H1 (cell line): ENCODE measurements around the gene NF1. TPM values are rescaled to one million over a fixed set of nuclear protein-coding genes. Genes with fewer than 3 reads are reported as not detected.
A peak's percentile ranks its signal among the peaks of the same experiment; 100 is the strongest.

Experiments
- CTCF ChIA-PET: fragments of 300-600 bp; sonication (Branson Sonifier 250); formaldehyde crosslinking; loops from one replicate; lab custom pipeline; 2021; ENCODE audit not compliant: partially characterized antibody; lab: Charles Lee
- POLR2A ChIA-PET: fragments of 300-600 bp; sonication (Branson Sonifier 250); formaldehyde crosslinking; loops from one replicate; lab custom pipeline; 2021; ENCODE audit warnings: inconsistent platforms; ENCODE audit not compliant: partially characterized antibody; lab: Charles Lee
- DNase-seq, 2 experiments: peaks; one replicate each; pipeline versions ENCODE4 v3.0.0 to v3.0.0-alpha.2; 2010 to 2022; ENCODE audit warnings: low spot score in 2 of 2, low read depth in 1 of 2, mixed read lengths in 1 of 2
- FAIRE-seq: peaks from 2 replicates; lab custom pipeline; 2011; peaks lifted over from hg19 to GRCh38; lab: Jason Lieb, UNC
- H2AFZ ChIP-seq: 2 replicates; pipeline ENCODE4 v1.8.1; 2012; ENCODE audit warnings: low read length, inconsistent platforms
- H2AK5ac ChIP-seq: 2 replicates; pipeline ENCODE4 v1.6.1; 2013; ENCODE audit warnings: low read depth, low read length
- H2BK120ac ChIP-seq: replicated peaks from 2 replicates; pipeline ENCODE3; 2013; ENCODE audit warnings: low read depth, low read length, inconsistent platforms
- H2BK12ac ChIP-seq: 2 replicates; pipeline ENCODE4 v1.6.1; 2013; ENCODE audit warnings: low read depth, low read length
- H2BK15ac ChIP-seq: 2 replicates; pipeline ENCODE4 v1.6.1; 2013; ENCODE audit warnings: low read length
- H2BK20ac ChIP-seq: 2 replicates; pipeline ENCODE4 v1.6.1; 2013; ENCODE audit warnings: low read length
- H2BK5ac ChIP-seq: 2 replicates; pipeline ENCODE4 v1.6.1; 2013; ENCODE audit warnings: low read depth, low read length
- H3K14ac ChIP-seq: 2 replicates; pipeline ENCODE4 v1.6.1; 2013; ENCODE audit warnings: inconsistent platforms; ENCODE audit not compliant: insufficient read length
- H3K18ac ChIP-seq: 2 replicates; pipeline ENCODE4 v1.6.1; 2013; ENCODE audit warnings: low read length; ENCODE audit errors: extremely low read depth
- H3K23ac ChIP-seq: 2 replicates; pipeline ENCODE4 v1.6.1; 2013; ENCODE audit warnings: inconsistent platforms; ENCODE audit not compliant: insufficient read length
- H3K23me2 ChIP-seq: 2 replicates; pipeline ENCODE4 v1.6.1; 2013; ENCODE audit warnings: low read depth, low read length
- H3K27ac ChIP-seq: 2 replicates; pipeline ENCODE4 v1.6.1; 2011; ENCODE audit warnings: low read depth, low read length, inconsistent platforms
- H3K27me3 ChIP-seq, 4 experiments: replicated peaks in 1 of 4; 1 replicate in 1 of 4; 2 replicates in 3 of 4; pipeline versions ENCODE4 v1.6.1 to v1.8.1; 2011 to 2013; ENCODE audit warnings: low read length in 3 of 4, mild to moderate bottlenecking in 3 of 4, inconsistent platforms in 2 of 4, mixed read lengths in 2 of 4, moderate library complexity in 1 of 4; ENCODE audit not compliant: control insufficient read depth in 3 of 4, insufficient read depth in 3 of 4; ENCODE audit errors: extremely low read depth in 1 of 4
- H3K36me3 ChIP-seq, 4 experiments: 2 replicates each; pipeline versions ENCODE4 v1.6.1 to v1.8.1; 2011 to 2013; ENCODE audit warnings: mild to moderate bottlenecking in 4 of 4, low read length in 3 of 4, moderate library complexity in 2 of 4, control low read depth in 1 of 4, inconsistent platforms in 1 of 4; ENCODE audit not compliant: insufficient read depth in 4 of 4, control insufficient read depth in 2 of 4
- H3K4ac ChIP-seq: replicated peaks from 2 replicates; pipeline ENCODE3; 2013; ENCODE audit warnings: low read length, low read depth, mixed read lengths, inconsistent platforms; ENCODE audit not compliant: insufficient read length
- H3K4me1 ChIP-seq, 4 experiments: replicated peaks in 1 of 4; 1 replicate in 1 of 4; 2 replicates in 3 of 4; pipeline versions ENCODE4 v1.6.1 to v1.8.1; 2011 to 2013; ENCODE audit warnings: low read length in 3 of 4, inconsistent platforms in 2 of 4, mixed read lengths in 1 of 4; ENCODE audit not compliant: insufficient read depth in 4 of 4, control insufficient read depth in 3 of 4
- H3K4me2 ChIP-seq, 2 experiments: 2 replicates each; pipeline versions ENCODE4 v1.6.1 to v1.8.1; 2011 to 2013; ENCODE audit warnings: low read depth in 2 of 2, low read length in 2 of 2, control low read depth in 1 of 2, inconsistent platforms in 1 of 2, mild to moderate bottlenecking in 1 of 2; ENCODE audit not compliant: insufficient read depth in 1 of 2
- H3K4me3 ChIP-seq, 4 experiments: fragments of 200-600, 300-600 bp in 1 of 4; sonication (generic), shearing (Covaris generic), sonication (Bioruptor Twin) in 1 of 4; 2 replicates each; pipeline versions ENCODE4 v1.5.1 to v1.8.1; 2011 to 2016; ENCODE audit warnings: low read length in 4 of 4, low read depth in 3 of 4, control low read depth in 2 of 4, inconsistent platforms in 2 of 4, mild to moderate bottlenecking in 2 of 4, mixed read lengths in 1 of 4, moderate library complexity in 1 of 4; ENCODE audit not compliant: insufficient read depth in 2 of 4; ENCODE audit errors: extremely low read depth in 1 of 4
- H3K56ac ChIP-seq: replicated peaks from 2 replicates; pipeline ENCODE3; 2013; ENCODE audit warnings: low read depth, mild to moderate bottlenecking, mixed read lengths, low read length, inconsistent platforms; ENCODE audit not compliant: insufficient read length
- H3K79me1 ChIP-seq: 2 replicates; pipeline ENCODE4 v1.6.1; 2013; ENCODE audit warnings: low read depth, low read length, control low read depth
- H3K79me2 ChIP-seq, 2 experiments: 2 replicates each; pipeline versions ENCODE4 v1.6.1 to v1.8.1; 2012 to 2013; ENCODE audit warnings: low read length in 2 of 2, mild to moderate bottlenecking in 2 of 2, inconsistent platforms in 1 of 2; ENCODE audit not compliant: insufficient read depth in 2 of 2, control insufficient read depth in 1 of 2
- H3K9ac ChIP-seq, 4 experiments: replicated peaks in 1 of 4; 1 replicate in 1 of 4; 2 replicates in 3 of 4; pipeline versions ENCODE4 v1.6.1 to v1.8.1; 2011 to 2013; ENCODE audit warnings: low read depth in 3 of 4, low read length in 3 of 4, control low read depth in 2 of 4, mild to moderate bottlenecking in 2 of 4, moderate library complexity in 2 of 4, inconsistent platforms in 1 of 4; ENCODE audit errors: extremely low read depth in 1 of 4
- H3K9me3 ChIP-seq, 2 experiments: 2 replicates each; pipeline versions ENCODE4 v1.6.1 to v1.8.1; 2012 to 2013; ENCODE audit warnings: mild to moderate bottlenecking in 2 of 2, moderate library complexity in 2 of 2, control low read depth in 1 of 2, inconsistent platforms in 1 of 2, low read depth in 1 of 2, low read length in 1 of 2, mixed read lengths in 1 of 2; ENCODE audit not compliant: insufficient read depth in 2 of 2
- H4K20me1 ChIP-seq, 2 experiments: replicated peaks in 1 of 2; 2 replicates each; pipeline versions ENCODE3 to v1.8.1; 2011 to 2013; ENCODE audit warnings: inconsistent platforms in 2 of 2, low read length in 2 of 2, mild to moderate bottlenecking in 1 of 2; ENCODE audit not compliant: insufficient read depth in 2 of 2, control insufficient read depth in 1 of 2
- H4K5ac ChIP-seq: 2 replicates; pipeline ENCODE4 v1.6.1; 2013; ENCODE audit warnings: low read length, low read depth, mixed read lengths, inconsistent platforms; ENCODE audit not compliant: insufficient read length
- H4K8ac ChIP-seq: 2 replicates; pipeline ENCODE4 v1.8.0; 2013; ENCODE audit warnings: mild to moderate bottlenecking, moderate library complexity, low read length, inconsistent platforms; ENCODE audit not compliant: insufficient read depth; ENCODE audit errors: extremely low read depth
- H4K91ac ChIP-seq: replicated peaks from 2 replicates; pipeline ENCODE3; 2013; ENCODE audit warnings: low read length, mixed read lengths, inconsistent platforms; ENCODE audit not compliant: insufficient read length
- HDAC6 ChIP-seq: IDR thresholded peaks from one replicate; pipeline ENCODE4 v1.7.1; 2012; ENCODE audit warnings: low read depth, mild to moderate bottlenecking, inconsistent platforms, low read length, moderate library complexity
- WGBS, 2 experiments: shearing (Covaris generic) in 1 of 2; methylation state at CpG; one replicate each; pipeline versions ENCODE4 v1.1.6 to v1.1.7; 2013 to 2015; ENCODE audit warnings: low lambda C conversion rate in 2 of 2, mixed read lengths in 2 of 2, inconsistent platforms in 1 of 2, low coverage in 1 of 2, missing lambda C conversion rate in 1 of 2; ENCODE audit not compliant: insufficient replicate concordance in 2 of 2, insufficient coverage in 1 of 2, insufficient read length in 1 of 2; ENCODE audit errors: extremely low coverage in 1 of 2, missing lambda C conversion rate in 1 of 2; 5-methylcytosine and 5-hydroxymethylcytosine counted together
- polyA plus RNA-seq, 7 experiments: library from polyadenylated mRNA; depleted of rRNA in 3 of 7; stranded (reverse) in 5 of 7; unstranded in 2 of 7; fragments of >200 nt in 5 of 7; fragments of 200-250 nt in 2 of 7; gene quantifications; 1 replicate in 5 of 7; 2 replicates in 1 of 7; 4 replicates in 1 of 7; pipeline versions ENCODE4 v1.2.1 to v1.2.3, GENCODE V29; 2011 to 2013; ENCODE audit warnings: missing spikeins in 2 of 7, mixed read lengths in 2 of 7
- total RNA-seq: library from RNA; stranded (reverse); fragmentation: NEBNext Ultra II Directional; extraction: Animal tissue kit (Norgen Biotek cat#: 25700); gene quantifications from 2 replicates; pipeline ENCODE4 v1.2.1, GENCODE V29; 2021

NF1 gene
- total and polyA plus RNA-seq, 2 of the 8 experiments (the other 6 are each of a cell fraction or from before 2014, with no cell fraction given) = 19.3 to 29.6 TPM

DNA sequence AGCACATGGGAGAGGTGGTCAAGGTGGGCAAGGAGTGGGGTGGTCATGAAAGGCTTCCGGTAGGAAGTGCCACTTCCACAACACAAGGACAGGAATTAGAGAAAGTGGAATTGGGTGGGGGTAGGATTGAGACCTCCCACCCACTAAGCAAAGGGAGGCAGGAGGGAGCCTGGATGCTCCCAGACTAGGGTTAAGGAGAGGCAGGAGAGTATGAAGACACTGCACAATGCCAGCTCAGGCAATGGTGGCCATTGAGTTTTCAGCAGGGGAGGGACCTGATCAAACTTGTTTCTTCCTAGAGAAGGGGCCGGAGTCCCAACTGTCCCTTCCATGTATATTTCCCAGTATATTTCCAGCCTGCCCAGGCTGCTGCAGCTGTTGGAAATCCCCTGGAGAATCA lies 293.6 kb downstream of the NF1 start:
- H3K56ac ChIP-seq = no peak overlapping the region
- H3K14ac ChIP-seq = no peak overlapping the region
- H3K79me1 ChIP-seq = no peaks in the 10 kb centered on the region; the same call in 1 of the 2 replicates
- no peak overlapping the region for H2BK20ac ChIP-seq
- H3K27me3 ChIP-seq = peaks cover 1 to 29% (median 22%) of the 10 kb centered on the region in 4 experiments
- no peak overlapping the region for H2BK5ac ChIP-seq
- no peak overlapping the region for H2BK120ac ChIP-seq
- no peak overlapping the region for H3K4me3 ChIP-seq
- no peak overlapping the region for H2AFZ ChIP-seq
- peaks cover 7% of the 10 kb centered on the region; the same call in 1 of the 2 replicates for H3K23me2 ChIP-seq
- no peaks in the 10 kb centered on the region for H3K9me3 ChIP-seq
- H2AK5ac ChIP-seq = no peak overlapping the region
- H3K79me2 ChIP-seq = no peaks in the 10 kb centered on the region
- no peak overlapping the region; the same call in 1 of the 2 replicates for H4K8ac ChIP-seq
- H3K23ac ChIP-seq = no peak overlapping the region
- 88% methylated on average over 2 of the region's 2 CpGs; no CpG with 5 or more reads in 1 of the 2 experiments for WGBS, 2 experiments
- no peak overlapping the region for H3K4me2 ChIP-seq
- CTCF ChIA-PET = interaction anchor here (0.6 to 3.1 kb wide), 19 partner anchors 8 to 1048 kb away, joined by 3 to 35 read pairs (median 5); no protein-coding TSS in a partner anchor
- no peak overlapping the region for H2BK12ac ChIP-seq
- H2BK15ac ChIP-seq = no peak overlapping the region
- no peaks in the 10 kb centered on the region for H3K36me3 ChIP-seq
- H3K18ac ChIP-seq = no peak overlapping the region
- no peak overlapping the region for H3K9ac ChIP-seq
- FAIRE-seq (no peak), DNase-seq (no peak)
- H3K4ac ChIP-seq = no peak overlapping the region
- H4K91ac ChIP-seq = peak overlapping the region; percentile 35
- TF ChIP-seq HDAC6 = no peak
- no peak overlapping the region for H4K5ac ChIP-seq
- no peak overlapping the region for H3K27ac ChIP-seq
- POLR2A ChIA-PET = interaction anchor here (0.6 kb wide), 1 partner anchor 319 kb away, joined by 3 read pairs; no protein-coding TSS in a partner anchor
- peaks cover 2 to 5% of the 10 kb centered on the region in 2 experiments for H4K20me1 ChIP-seq
- H3K4me1 ChIP-seq = peaks cover 0 to 14% (median 9%) of the 10 kb centered on the region in 4 experiments; a peak in 6 of 7 replicates
